Subcutaneous preadipocyte (primary cell): ENCODE results near the gene ABHD8. TPM values are rescaled to one million over a fixed set of nuclear protein-coding genes. Genes with fewer than 3 reads are reported as not detected.

Experiments
- total RNA-seq: library from RNA; depleted of rRNA; stranded (reverse); fragments of >200 nt; gene quantifications from 2 replicates; pipeline ENCODE4 v1.2.3, GENCODE V29; 2012

The ABHD8 gene
- total RNA-seq: 6.6 and 9.0 TPM in 2 replicates

DNA sequence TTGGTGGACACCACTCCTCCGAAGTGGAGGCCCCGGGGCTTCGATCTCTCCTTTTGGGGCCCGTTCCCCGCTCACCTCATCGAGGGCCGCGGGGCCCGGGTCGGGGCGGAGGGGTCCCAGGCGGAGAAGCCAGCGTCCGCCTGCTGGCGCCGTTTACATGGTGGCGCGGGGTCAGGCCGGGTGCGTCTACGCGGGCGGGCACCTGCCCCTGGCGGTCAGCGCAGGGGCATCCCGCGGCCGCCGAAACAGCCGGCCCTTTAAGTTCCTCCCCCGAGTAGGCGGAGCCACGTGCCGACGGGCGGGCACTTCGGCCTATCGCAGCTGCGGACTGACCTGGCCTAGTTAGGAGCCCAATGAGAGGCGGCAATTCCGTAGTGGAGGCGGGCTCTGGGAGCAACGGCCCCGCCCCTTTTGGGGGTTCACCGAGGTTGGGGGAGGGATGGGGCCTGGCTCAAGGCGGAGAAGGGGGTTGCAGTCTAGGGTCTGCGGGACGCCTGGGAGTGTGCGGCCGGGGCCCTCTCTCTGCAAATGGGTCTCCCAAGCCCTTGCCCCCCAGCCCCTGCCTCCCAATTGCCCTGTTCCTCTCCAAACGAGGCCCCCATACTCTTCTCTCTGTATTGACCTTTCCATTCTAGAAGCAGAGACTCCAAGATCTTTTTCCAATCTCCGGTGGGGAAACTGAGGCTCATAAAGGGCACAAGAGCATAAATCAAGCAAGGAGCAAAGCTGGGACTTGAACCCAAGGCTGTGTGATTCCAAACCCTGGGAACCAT is at the start of gene ABHD8:
Gene ABHD8, minus strand, starts transcription at position 259 of the 773 bp plus-strand sequence. CDS start 1,809 bp downstream, outside the sequence.

GRCh38 chr19:17336872-17337674 is 33.8 kb upstream of the ABHD8 start, which contains the start of gene GTPBP3:
Gene GTPBP3 (plus strand): TSS chr19:17337553. CDS start chr19:17337612, 59 bp downstream.

DNA sequence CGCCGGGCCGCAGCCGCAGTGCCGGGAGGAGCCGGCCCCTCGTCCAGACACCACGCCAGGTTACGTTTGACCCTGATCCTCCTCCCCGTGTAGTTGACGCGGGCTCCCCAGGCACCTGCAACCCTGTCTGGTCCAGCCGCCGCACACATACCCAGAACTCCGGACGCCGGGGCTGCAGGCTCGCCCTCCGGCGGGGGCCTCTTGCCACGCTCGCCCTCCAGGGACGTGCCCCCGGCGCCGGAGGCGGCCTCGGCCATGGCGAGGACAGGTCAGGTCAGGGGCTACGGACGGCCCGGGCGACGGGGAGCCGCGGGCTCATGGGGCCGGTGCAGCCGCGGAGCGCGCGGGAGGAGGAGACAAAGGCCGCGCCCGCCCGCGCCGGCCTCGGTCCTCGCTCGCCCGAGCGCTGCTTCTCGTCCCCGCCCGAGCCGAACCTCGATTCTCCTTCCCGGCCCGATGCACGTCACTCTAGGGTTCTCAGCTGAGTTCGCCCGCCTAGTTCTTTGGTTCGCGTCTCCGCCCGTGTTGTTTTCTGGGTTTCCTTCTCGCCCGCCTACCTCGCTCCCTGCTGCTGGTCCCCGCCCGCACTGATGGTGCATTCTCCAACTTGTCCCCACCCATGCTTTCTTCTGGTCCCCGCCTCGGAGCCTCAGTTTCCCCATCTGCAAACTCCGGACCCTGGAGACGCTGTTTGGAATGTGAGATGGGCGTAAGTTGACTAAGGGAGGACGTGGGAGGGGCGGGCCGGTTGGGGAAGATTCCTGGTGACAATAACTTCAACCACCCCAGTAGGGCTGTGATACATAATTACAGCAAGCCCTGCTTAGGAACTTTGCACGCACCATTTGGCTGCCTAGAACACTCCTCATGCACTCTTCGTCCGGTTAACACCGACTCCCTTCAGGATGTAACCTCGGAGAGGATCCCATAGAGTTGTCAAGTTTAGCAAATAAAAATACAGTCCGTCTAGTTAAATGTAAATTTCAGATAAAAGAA is 31.5 kb upstream of the ABHD8 start, which contains the start of gene ANO8:
Gene ANO8, minus strand, starts transcription at position 442 of the 996 bp plus-strand sequence. Its CDS starts 185 bp downstream, at position 257.

DNA sequence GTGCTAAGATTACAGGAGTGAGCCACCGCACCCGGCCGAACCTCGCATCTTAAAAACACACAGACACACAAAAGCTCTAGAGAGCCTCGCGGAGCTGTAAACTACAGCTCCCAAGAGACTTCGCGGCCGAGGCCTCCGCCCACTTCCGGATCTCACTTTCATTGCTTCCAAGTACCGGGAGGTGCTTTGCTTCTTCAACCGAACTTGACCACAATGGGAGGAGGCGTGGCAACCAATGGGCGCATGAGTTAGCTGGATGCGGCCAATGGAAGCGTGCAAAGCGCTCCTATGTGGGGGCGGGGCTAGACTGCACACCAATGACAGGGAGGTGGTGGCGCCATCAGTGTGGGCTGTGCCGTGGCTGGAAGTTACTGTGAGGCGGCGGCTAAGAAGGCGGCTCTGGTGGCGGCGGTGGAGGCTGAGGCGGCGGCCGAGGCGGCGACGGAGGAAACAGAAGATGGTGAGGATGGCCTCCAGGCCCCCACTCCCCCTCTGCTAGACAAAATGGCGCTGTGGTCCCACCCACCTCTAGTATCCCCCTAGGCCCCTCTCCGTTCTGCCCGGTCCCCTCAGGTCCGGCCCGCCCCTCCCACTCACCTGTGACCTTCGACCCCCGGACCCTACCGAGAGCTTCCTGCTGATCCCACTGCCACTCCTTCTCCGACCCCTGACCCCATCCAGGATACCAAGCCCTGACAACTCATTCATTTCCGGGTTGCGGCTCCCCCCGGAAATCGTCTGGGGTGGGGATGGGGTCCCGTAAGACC is 6.2 kb upstream of the ABHD8 start, which contains the start of gene DDA1:
Gene DDA1, plus strand, starts transcription at position 366 of the 767 bp plus-strand sequence. Its CDS starts 92 bp downstream, at position 458.

DNA sequence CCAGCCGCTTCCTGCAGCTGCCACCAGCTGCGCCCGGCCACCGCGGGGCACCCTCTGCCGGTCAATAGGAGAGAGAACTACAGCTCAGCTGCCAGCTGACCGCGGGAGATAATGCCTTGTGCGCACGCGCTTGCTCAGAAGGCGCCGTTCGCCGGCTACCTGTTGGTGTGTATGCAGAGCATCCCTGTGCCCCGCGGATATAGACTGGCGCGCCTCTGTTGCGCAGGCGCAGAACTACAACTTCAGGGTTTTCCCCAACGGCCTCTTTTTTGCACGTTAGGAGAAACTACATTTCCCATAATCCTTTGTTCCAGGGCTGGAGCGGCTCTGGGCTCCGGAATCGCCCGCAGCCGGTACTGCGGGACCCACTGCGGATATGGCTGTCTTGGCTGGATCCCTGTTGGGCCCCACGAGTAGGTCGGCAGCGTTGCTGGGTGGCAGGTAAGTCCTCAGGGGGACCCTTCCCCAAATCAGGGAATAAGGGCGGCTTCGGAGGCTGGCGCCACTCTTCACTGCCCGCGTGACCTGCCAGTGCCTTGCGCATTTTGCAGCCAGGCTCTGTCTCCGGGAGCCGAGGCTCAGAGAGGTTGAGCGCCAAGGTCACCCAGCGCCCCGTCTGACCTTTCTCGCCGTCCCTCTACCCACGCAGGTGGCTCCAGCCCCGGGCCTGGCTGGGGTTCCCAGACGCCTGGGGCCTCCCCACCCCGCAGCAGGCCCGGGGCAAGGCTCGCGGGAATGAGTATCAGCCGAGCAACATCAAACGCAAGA is 2.5 kb upstream of the ABHD8 start, which contains the start of gene MRPL34:
Gene MRPL34, plus strand, starts transcription at position 356 of the 768 bp plus-strand sequence. Its CDS starts 21 bp downstream, at position 377.

DNA sequence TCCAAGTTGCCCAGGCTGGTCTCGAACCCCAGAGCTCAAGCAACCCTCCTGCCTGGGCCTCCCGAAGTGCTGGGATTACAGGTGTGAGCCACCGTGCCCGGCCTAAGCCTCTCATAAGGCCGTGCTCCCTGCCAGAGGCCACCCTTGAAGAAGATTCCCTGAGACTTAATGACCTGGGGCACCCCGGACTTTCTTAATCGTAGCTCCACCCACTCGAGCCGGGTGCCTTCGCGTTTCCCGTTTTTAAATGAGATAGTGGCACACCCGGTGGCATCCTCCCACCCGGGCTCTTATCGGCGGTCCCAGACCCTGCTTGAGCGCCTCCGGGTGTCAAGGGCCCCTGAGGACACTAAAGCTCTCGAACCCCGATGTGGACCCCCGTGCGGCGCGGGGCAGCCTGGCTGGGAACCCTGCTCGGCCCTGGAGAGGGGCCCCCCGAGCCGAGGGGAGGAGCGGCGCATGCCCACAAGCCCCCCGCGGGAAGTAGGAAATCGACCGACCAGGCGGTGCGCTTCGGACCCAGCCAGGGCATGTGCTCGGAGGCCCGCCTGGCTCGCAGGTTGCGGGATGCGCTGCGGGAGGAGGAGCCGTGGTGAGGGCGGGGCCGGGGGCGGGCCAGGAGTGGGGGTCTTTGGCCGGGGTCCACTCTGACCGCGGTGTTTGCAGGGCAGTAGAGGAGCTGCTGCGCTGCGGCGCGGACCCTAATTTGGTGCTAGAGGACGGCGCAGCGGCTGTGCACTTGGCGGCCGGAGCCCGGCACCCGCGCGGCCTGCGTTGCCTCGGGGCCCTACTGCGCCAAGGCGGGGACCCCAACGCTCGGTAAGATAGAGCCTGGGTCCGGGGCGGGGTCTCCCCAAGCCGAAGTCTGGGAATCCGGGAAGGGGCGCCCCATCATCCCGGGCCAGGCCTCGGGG is 21.6 kb downstream of the ABHD8 start, which contains the start of gene ANKLE1:
Gene ANKLE1, plus strand, starts transcription at position 511 of the 914 bp plus-strand sequence. Its CDS starts 20 bp downstream, at position 531.

GRCh38 chr19:17266975-17267788 is 36.0 kb downstream of the ABHD8 start, which contains the start of gene BABAM1:
Gene BABAM1 (plus strand): TSS chr19:17267443. CDS start chr19:17268807, 1,364 bp downstream.

GRCh38 chr19:17264641-17264979 is 38.6 kb downstream of the ABHD8 start, which contains the start of gene USHBP1:
Gene USHBP1 (minus strand): TSS chr19:17264745. CDS start chr19:17264299, 446 bp downstream.

DNA sequence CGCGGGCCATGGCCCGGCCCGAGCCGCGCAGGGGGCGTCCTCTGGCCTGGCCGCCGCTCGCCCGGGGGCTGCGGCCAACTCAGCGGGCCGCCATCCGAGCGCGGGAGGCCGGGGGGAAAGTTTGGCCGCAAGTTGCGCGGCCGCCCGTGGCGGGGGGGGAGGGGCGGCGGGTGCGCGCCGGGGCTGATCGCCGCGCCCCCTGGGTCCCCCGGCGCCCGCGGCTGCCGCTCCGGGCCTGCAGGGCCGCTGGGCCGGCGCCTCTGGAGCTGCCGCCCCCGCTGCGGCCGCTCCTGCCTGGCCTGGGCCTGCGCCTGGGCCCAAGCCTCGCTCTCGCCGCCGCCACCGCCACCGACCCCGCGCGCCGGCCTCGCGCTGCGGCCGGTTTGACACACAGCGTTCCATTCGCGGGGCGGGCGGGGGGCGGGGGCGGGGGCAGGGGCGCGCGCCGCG is 57.7 kb downstream of the ABHD8 start, which contains the start of gene NR2F6:
Gene NR2F6, minus strand, starts transcription at position 385 of the 450 bp plus-strand sequence. CDS start 699 bp downstream, outside the sequence.

Other genes with a start within 250 kb of the ABHD8 start
- 3.3 and 6.3 TPM in 2 replicates for gene HAUS8, start 228.0 kb downstream of the ABHD8 start, total RNA-seq
- 71.3 and 85.0 TPM in 2 replicates for gene MYO9B, start 227.6 kb downstream of the ABHD8 start, total RNA-seq
- 16.2 and 22.8 TPM in 2 replicates for gene USE1, start 88.1 kb downstream of the ABHD8 start, total RNA-seq
- gene OCEL1, start 77.2 kb downstream of the ABHD8 start, total RNA-seq: 2.5 and 2.9 TPM in 2 replicates
- gene NR2F6, start 57.5 kb downstream of the ABHD8 start, total RNA-seq: 26.8 and 40.1 TPM in 2 replicates
- gene USHBP1, start 38.7 kb downstream of the ABHD8 start, total RNA-seq: under 0.01 TPM in 1 of 2 replicates, not detected in the other
- 91.7 and 105 TPM in 2 replicates for gene BABAM1, start 36.0 kb downstream of the ABHD8 start, total RNA-seq
- 0.37 and 0.39 TPM in 2 replicates for gene ANKLE1, start 21.5 kb downstream of the ABHD8 start, total RNA-seq
- gene MRPL34, start 2.4 kb upstream of the ABHD8 start, total RNA-seq: 29.1 and 30.9 TPM in 2 replicates
- 7.7 and 15.4 TPM in 2 replicates for gene DDA1, start 6.1 kb upstream of the ABHD8 start, total RNA-seq
- 4.8 and 5.1 TPM in 2 replicates for gene ANO8, start 31.4 kb upstream of the ABHD8 start, total RNA-seq
- 10.3 and 18.8 TPM in 2 replicates for gene GTPBP3, start 34.1 kb upstream of the ABHD8 start, total RNA-seq
- gene PLVAP, start 73.9 kb upstream of the ABHD8 start, total RNA-seq: not detected in 2 replicates
- not detected in 2 replicates for gene CCDC194, start 90.8 kb upstream of the ABHD8 start, total RNA-seq
- 0.20 and 1.8 TPM in 2 replicates for gene BST2, start 102.2 kb upstream of the ABHD8 start, total RNA-seq
- 45.7 and 49.2 TPM in 2 replicates for gene MVB12A, start 116.6 kb upstream of the ABHD8 start, total RNA-seq
- not detected in 2 replicates for gene TMEM221, start 145.2 kb upstream of the ABHD8 start, total RNA-seq
- not detected in 2 replicates for gene NXNL1, start 157.5 kb upstream of the ABHD8 start, total RNA-seq
- gene SLC27A1, start 167.1 kb upstream of the ABHD8 start, total RNA-seq: 15.8 and 26.1 TPM in 2 replicates
- gene PGLS, start 208.2 kb upstream of the ABHD8 start, total RNA-seq: 49.9 and 60.6 TPM in 2 replicates